Activated naive CD4-positive, alpha-beta T cell treated with anti-CD3 and anti-CD28 coated beads, Interleukin-2, amount 50 U/mL, for 16 hours (primary cell): ENCODE data around the gene USF2.

ENCODE experiments used
- DNase-seq: peaks from one replicate; pipeline ENCODE4 v3.0.0-alpha.2; 2020

The USF2 gene

DNA sequence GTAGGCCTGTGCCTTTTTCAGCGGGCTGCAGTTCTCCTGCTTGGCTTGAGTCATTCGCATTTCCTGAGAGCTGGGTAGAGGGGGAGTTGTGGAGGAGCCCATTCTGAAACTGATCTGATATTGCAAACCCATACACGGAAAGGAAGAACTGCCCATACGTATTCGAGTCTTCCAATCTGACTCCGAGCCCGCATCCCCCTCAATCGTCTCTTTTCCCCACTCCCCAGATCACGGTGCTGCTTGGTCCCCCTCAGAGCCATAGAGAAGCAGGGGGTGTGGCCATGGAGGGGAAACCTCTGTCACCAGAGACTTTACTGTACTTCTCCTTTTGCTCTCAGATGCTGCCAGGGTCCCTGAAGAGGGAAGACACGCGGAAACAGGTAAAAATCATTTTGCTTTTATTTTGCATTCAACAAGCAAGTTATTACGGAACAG is 60.1 kb downstream of the USF2 start, which contains the start of gene CD22:
Gene CD22 (plus strand): TSS at position 337 of the 435 bp plus-strand sequence. CDS start 2,854 bp downstream, outside the sequence.
- no peak for DNase-seq

DNA sequence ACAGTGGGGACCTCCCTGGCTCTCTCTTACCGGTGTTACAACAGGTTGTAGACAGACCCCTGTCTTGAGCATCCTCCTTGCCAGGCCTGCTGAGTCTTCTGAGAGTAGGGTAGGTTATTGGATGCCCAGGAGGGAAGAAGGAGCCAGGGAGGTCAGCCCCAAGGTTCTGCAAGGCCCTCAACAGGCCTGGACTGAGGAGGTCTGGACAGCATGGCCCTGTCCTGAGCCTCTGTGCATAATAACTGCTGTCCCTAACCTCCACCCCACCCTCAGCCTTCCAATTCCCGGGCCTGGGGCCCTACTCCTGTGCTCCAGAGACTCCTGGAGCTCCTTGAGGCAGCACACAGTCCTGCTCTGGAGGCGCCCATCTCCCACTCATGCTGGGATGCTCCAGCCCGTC is 60.6 kb downstream of the USF2 start:
- no peak for DNase-seq
